Skeletal muscle satellite cell (primary cell): ENCODE results near the gene KLHL25.
"Not testable (repeated sequence)": the region's sequence is repeated elsewhere in the genome, so short reads cannot be mapped to it uniquely, and the experiment has no call there.

Experiments
- H3K27me3 ChIP-seq: 2 replicates; pipeline ENCODE4 v1.7.0; 2013; ENCODE audit warnings: low read length; ENCODE audit not compliant: control insufficient read depth, insufficient read depth
- H3K36me3 ChIP-seq: 2 replicates; pipeline ENCODE4 v1.7.0; 2013; ENCODE audit warnings: mild to moderate bottlenecking, control low read depth, low read length; ENCODE audit not compliant: insufficient read depth
- H3K4me1 ChIP-seq: 2 replicates; pipeline ENCODE4 v1.7.0; 2013; ENCODE audit warnings: low read length; ENCODE audit not compliant: control insufficient read depth, insufficient read depth
- H3K4me2 ChIP-seq: 2 replicates; pipeline ENCODE4 v1.7.0; 2013; ENCODE audit warnings: mild to moderate bottlenecking, low read length
- H3K4me3 ChIP-seq: 2 replicates; pipeline ENCODE4 v1.7.0; 2013; ENCODE audit warnings: low read length
- H3K9ac ChIP-seq: 2 replicates; pipeline ENCODE4 v1.7.0; 2013; ENCODE audit warnings: mild to moderate bottlenecking, low read depth, low read length, moderate library complexity
- H3K9me3 ChIP-seq: replicated peaks from 2 replicates; pipeline ENCODE4 v1.7.0; 2013; ENCODE audit warnings: mild to moderate bottlenecking, control low read depth, low read length

Gene KLHL25

GRCh38 chr15:85800478-85801123, 5.9 kb upstream of the KLHL25 start:
- Histone ChIP-seq H3K9me3 (no peaks in the 10 kb centered on the region), H3K4me2 (no peak overlapping the region), H3K27me3 (no peaks in the 10 kb centered on the region), H3K9ac (no peak overlapping the region), H3K36me3 (no peaks in the 10 kb centered on the region), H3K4me1 (peaks cover under 1% of the 10 kb centered on the region), H3K4me3 (no peak overlapping the region)

GRCh38 chr15:85796371-85796770, 1.6 kb upstream of the KLHL25 start:
- H3K4me2 ChIP-seq, H3K36me3 ChIP-seq, H3K9ac ChIP-seq, H3K9me3 ChIP-seq, H3K4me3 ChIP-seq, H3K27me3 ChIP-seq: not testable (repeated sequence)
- peaks cover 20% of the 10 kb centered on the region for H3K4me1 ChIP-seq

GRCh38 chr15:85795337-85796305, 896 bp upstream of the KLHL25 start:
- Histone ChIP-seq H3K4me2 (peak overlapping the region; percentile 92), H3K9me3 (no peaks in the 10 kb centered on the region)

GRCh38 chr15:85793641-85794597, 806 bp downstream of the KLHL25 start:
- peaks cover 20% of the 10 kb centered on the region for H3K4me1 ChIP-seq

More at GRCh38 chr15:85795337-85796305, 896 bp upstream of the KLHL25 start:
- Histone ChIP-seq H3K4me1 (peaks cover 20% of the 10 kb centered on the region), H3K27me3 (no peaks in the 10 kb centered on the region), H3K9ac (peak overlapping the region; percentile 46), H3K36me3 (no peaks in the 10 kb centered on the region), H3K4me3 (peak overlapping the region; percentile 72)

GRCh38 chr15:85792912-85793590, 1.7 kb downstream of the KLHL25 start:
- H3K4me3 ChIP-seq, result peak overlapping the region; percentile 81
- H3K9ac ChIP-seq, result peak overlapping the region; percentile 88
- peak overlapping the region; percentile 97 for H3K4me2 ChIP-seq
- peaks cover 25% of the 10 kb centered on the region for H3K4me1 ChIP-seq
- no peaks in the 10 kb centered on the region for H3K9me3 ChIP-seq
- peaks cover 3% of the 10 kb centered on the region for H3K36me3 ChIP-seq
- H3K27me3 ChIP-seq, result no peaks in the 10 kb centered on the region

More at GRCh38 chr15:85793641-85794597, 806 bp downstream of the KLHL25 start:
- no peaks in the 10 kb centered on the region for H3K9me3 ChIP-seq
- peak overlapping the region; percentile 88 for H3K9ac ChIP-seq
- peak overlapping the region; percentile 81 for H3K4me3 ChIP-seq
- H3K27me3 ChIP-seq, result no peaks in the 10 kb centered on the region
- peak overlapping the region; percentile 97 for H3K4me2 ChIP-seq
- peaks cover 2% of the 10 kb centered on the region for H3K36me3 ChIP-seq

GRCh38 chr15:85792102-85792731, 2.5 kb downstream of the KLHL25 start:
- Histone ChIP-seq H3K9ac (no peak overlapping the region), H3K27me3 (no peaks in the 10 kb centered on the region), H3K36me3 (peaks cover 3% of the 10 kb centered on the region), H3K4me3 (no peak overlapping the region), H3K9me3 (no peaks in the 10 kb centered on the region), H3K4me1 (peaks cover 27% of the 10 kb centered on the region), H3K4me2 (peak overlapping the region; percentile 97)

- Histone ChIP-seq H3K4me2 (no peak overlapping the region), H3K36me3 (peaks cover 3% of the 10 kb centered on the region), H3K4me3 (no peak overlapping the region), H3K9me3 (no peaks in the 10 kb centered on the region), H3K27me3 (no peaks in the 10 kb centered on the region), H3K9ac (no peak overlapping the region), H3K4me1 (peaks cover 40% of the 10 kb centered on the region)
Measured at GRCh38 chr15:85789496-85789875, 5.2 kb downstream of the KLHL25 start.

GRCh38 chr15:85788771-85789495, 5.8 kb downstream of the KLHL25 start:
- Histone ChIP-seq H3K4me3 (no peak overlapping the region), H3K36me3 (peaks cover 3% of the 10 kb centered on the region), H3K9ac (no peak overlapping the region), H3K27me3 (no peaks in the 10 kb centered on the region), H3K9me3 (no peaks in the 10 kb centered on the region), H3K4me2 (no peak overlapping the region), H3K4me1 (peaks cover 39% of the 10 kb centered on the region)

GRCh38 chr15:85786781-85787114, 8.0 kb downstream of the KLHL25 start:
- Histone ChIP-seq H3K27me3 (no peaks in the 10 kb centered on the region), H3K4me2 (peak overlapping the region; percentile 64), H3K9ac (no peak overlapping the region), H3K4me1 (peaks cover 25% of the 10 kb centered on the region), H3K9me3 (no peaks in the 10 kb centered on the region), H3K36me3 (peaks cover 3% of the 10 kb centered on the region), H3K4me3 (no peak overlapping the region)
